PC-3 (cell line): ENCODE data around the gene SPEF2.

ENCODE experiments used
- CTCF ChIP-seq: fragments of 300-600 bp; sonication (generic); conservative IDR thresholded peaks from 2 replicates; pipeline ENCODE4 v1.5.1; 2017; ENCODE audit warnings: antibody characterized with exemption, low read depth, mild to moderate bottlenecking, low read length
- EZH2 ChIP-seq: fragments of 300-600 bp; sonication (generic); IDR thresholded peaks from one replicate; pipeline ENCODE4 v1.6.1; 2017; ENCODE audit warnings: antibody characterized with exemption, mild to moderate bottlenecking, low read length; ENCODE audit not compliant: unreplicated experiment
- EZH2phosphoT487 ChIP-seq: fragments of 300-600 bp; sonication (generic); IDR thresholded peaks from 2 replicates; pipeline ENCODE4 v1.6.1; 2018; ENCODE audit warnings: mild to moderate bottlenecking, antibody characterized with exemption, low read length, borderline replicate concordance

GRCh38 chr5:35765921-35766320 lies 148.3 kb downstream of the SPEF2 start:
- no peak for TF ChIP-seq CTCF
- TF ChIP-seq EZH2, result no peak
- no peak for TF ChIP-seq EZH2phosphoT487
